ENCODE results near the gene TSPY4.
"Not testable (repeated sequence)": the region's sequence is repeated elsewhere in the genome, so short reads cannot be mapped to it uniquely, and the experiment has no call there.

The TSPY4 gene

GRCh38 chrY:9337164-9337563, at the start of gene TSPY4:
Gene TSPY4, plus strand, starts transcription at chrY:9337464. Its CDS starts 46 bp downstream, at chrY:9337510.
- H3K27me3 ChIP-seq (ENCODE audit: insufficient read depth, low read depth); H4K20me1 ChIP-seq (ENCODE audit: insufficient read depth); H3K9ac ChIP-seq; H2AFZ ChIP-seq (ENCODE audit: low read depth); H3K4me1 ChIP-seq (ENCODE audit: low read depth, poor library complexity, severe bottlenecking); H3K79me2 ChIP-seq (ENCODE audit: insufficient read depth, low read depth); H3K4me2 ChIP-seq; H3K36me3 ChIP-seq (ENCODE audit: insufficient read depth); H3K4me3 ChIP-seq (IDR thresholded peaks at IDR 0.05; ENCODE audit: insufficient read depth, low read depth, low read length); H3K27ac ChIP-seq: not testable (repeated sequence)

- Histone ChIP-seq H3K4me2 (no peak overlapping the region), H3K4me3 (IDR thresholded peaks at IDR 0.05; ENCODE audit: insufficient read depth, low read depth, low read length) (no peak overlapping the region), H4K20me1 (ENCODE audit: insufficient read depth) (no peaks in the 10 kb centered on the region), H3K27me3 (ENCODE audit: insufficient read depth, low read depth) (no peaks in the 10 kb centered on the region), H3K4me1 (ENCODE audit: low read depth, poor library complexity, severe bottlenecking) (no peaks in the 10 kb centered on the region), H3K27ac (no peak overlapping the region), H2AFZ (ENCODE audit: low read depth) (no peak overlapping the region), H3K9ac (no peak overlapping the region), H3K79me2 (ENCODE audit: insufficient read depth, low read depth) (no peaks in the 10 kb centered on the region), H3K36me3 (ENCODE audit: insufficient read depth) (no peaks in the 10 kb centered on the region)
- TF ChIP-seq CTCF (conservative IDR thresholded peaks at IDR 0.05; ENCODE audit: low read depth, low read length) = no peak
Measured at GRCh38 chrY:9320996-9321395, 16.3 kb upstream of the TSPY4 start.

- not testable (repeated sequence) for H3K27ac ChIP-seq; H3K4me3 ChIP-seq (IDR thresholded peaks at IDR 0.05; ENCODE audit: insufficient read depth, low read depth, low read length)
Measured at GRCh38 chrY:9357497-9357896, 20.2 kb downstream of the TSPY4 start, which contains the start of gene TSPY8. Gene TSPY8, plus strand, starts transcription at chrY:9357797. Its CDS starts 46 bp downstream, at chrY:9357843.

More at GRCh38 chrY:9357497-9357896, 20.2 kb downstream of the TSPY4 start, which contains the start of gene TSPY8:
- H3K4me1 ChIP-seq (ENCODE audit: low read depth, poor library complexity, severe bottlenecking); H3K9ac ChIP-seq; H4K20me1 ChIP-seq (ENCODE audit: insufficient read depth); H3K36me3 ChIP-seq (ENCODE audit: insufficient read depth); H3K4me2 ChIP-seq; H2AFZ ChIP-seq (ENCODE audit: low read depth); H3K79me2 ChIP-seq (ENCODE audit: insufficient read depth, low read depth); H3K27me3 ChIP-seq (ENCODE audit: insufficient read depth, low read depth): not testable (repeated sequence)

Data from KMS-11 (cell line).